ENCODE data around the gene PJA2.

PJA2 gene

GRCh38 chr5:109408991-109409843 lies 557 bp downstream of the PJA2 start:
- peak; percentile 49 for DNase-seq (ENCODE audit: low spot score)

GRCh38 chr5:109407913-109408312 lies 1.9 kb downstream of the PJA2 start:
- no peak for DNase-seq (ENCODE audit: low spot score)

- no peak for DNase-seq (ENCODE audit: low spot score)
Measured at GRCh38 chr5:109406719-109407118, 3.1 kb downstream of the PJA2 start.

GRCh38 chr5:109404428-109404960 lies 5.3 kb downstream of the PJA2 start:
- no peak for DNase-seq (ENCODE audit: low spot score)

- no peak for DNase-seq (ENCODE audit: low spot score)
Measured at GRCh38 chr5:109403469-109403868, 6.3 kb downstream of the PJA2 start.

- no peak for DNase-seq (ENCODE audit: low spot score)
Measured at GRCh38 chr5:109399092-109399759, 10.5 kb downstream of the PJA2 start.

- DNase-seq (ENCODE audit: low spot score) = no peak
Measured at GRCh38 chr5:109396965-109397364, 12.8 kb downstream of the PJA2 start.

- DNase-seq (ENCODE audit: low spot score) = no peak
Measured at GRCh38 chr5:109394806-109395205, 15.0 kb downstream of the PJA2 start.

- DNase-seq (ENCODE audit: low spot score) = no peak
Measured at GRCh38 chr5:109390188-109390587, 19.6 kb downstream of the PJA2 start.

GRCh38 chr5:109388407-109388806 lies 21.4 kb downstream of the PJA2 start:
- no peak for DNase-seq (ENCODE audit: low spot score)

GRCh38 chr5:109387408-109387974 lies 22.3 kb downstream of the PJA2 start:
- DNase-seq (ENCODE audit: low spot score) = no peak

- DNase-seq (ENCODE audit: low spot score) = no peak
Measured at GRCh38 chr5:109378095-109378494, 31.7 kb downstream of the PJA2 start.

GRCh38 chr5:109374625-109375024 lies 35.1 kb downstream of the PJA2 start:
- DNase-seq (ENCODE audit: low spot score) = no peak

GRCh38 chr5:109373932-109374331 lies 35.8 kb downstream of the PJA2 start:
- no peak for DNase-seq (ENCODE audit: low spot score)

GRCh38 chr5:109370343-109370742 lies 39.4 kb downstream of the PJA2 start:
- no peak for DNase-seq (ENCODE audit: low spot score)

GRCh38 chr5:109365653-109366052 lies 44.1 kb downstream of the PJA2 start:
- no peak for DNase-seq (ENCODE audit: low spot score)

- no peak for DNase-seq (ENCODE audit: low spot score)
Measured at GRCh38 chr5:109364977-109365376, 44.8 kb downstream of the PJA2 start.

- no peak for DNase-seq (ENCODE audit: low spot score)
Measured at GRCh38 chr5:109359642-109360041, 50.1 kb downstream of the PJA2 start.

- no peak for DNase-seq (ENCODE audit: low spot score)
Measured at GRCh38 chr5:109357807-109358206, 52.0 kb downstream of the PJA2 start.

- no peak for DNase-seq (ENCODE audit: low spot score)
Measured at GRCh38 chr5:109354761-109355160, 55.0 kb downstream of the PJA2 start.

- no peak for DNase-seq (ENCODE audit: low spot score)
Measured at GRCh38 chr5:109351988-109352864, 57.5 kb downstream of the PJA2 start.
